ENCODE results near the gene PHPT1. TPM values are rescaled to one million over a fixed set of nuclear protein-coding genes. Genes with fewer than 3 reads are reported as not detected.

Gene PHPT1
- total and polyA plus RNA-seq, 4 donors: 23.2 to 83.1 (median 42.3) TPM

GRCh38 chr9:136827794-136828473, 21.3 kb upstream of the PHPT1 start:
- Histone ChIP-seq H3K9me3 (ENCODE audit: control insufficient read depth in 4 of 4, low read length in 3 of 4) (no peaks in the 10 kb centered on the region), H3K27ac (ENCODE audit: low read depth in 1 of 2, low read length in 2 of 2) (no peak overlapping the region), H3K4me1 (ENCODE audit: control insufficient read depth in 4 of 4, insufficient read depth in 4 of 4, low read length in 3 of 4) (no peaks in the 10 kb centered on the region), H3K4me3 (ENCODE audit: low read depth in 1 of 3, low read length in 3 of 3) (no peak overlapping the region), H3K9ac (ENCODE audit: low read depth in 1 of 2, low read length in 2 of 2) (no peak overlapping the region), H3K27me3 (ENCODE audit: control insufficient read depth in 4 of 4, insufficient read depth in 4 of 4, low read length in 3 of 4) (no peaks in the 10 kb centered on the region), H3K36me3 (ENCODE audit: control insufficient read depth in 4 of 4, insufficient read depth in 3 of 4, low read depth in 1 of 4, low read length in 3 of 4) (peaks cover 12 to 71% (median 26%) of the 10 kb centered on the region in 4 donors)
- TF ChIP-seq HNF4A (conservative IDR thresholded peaks at IDR 0.05) (no peak), RAD21 (IDR thresholded peaks at IDR 0.05) (no peak), MAX (IDR thresholded peaks at IDR 0.05) (no peak), SP1 (IDR thresholded peaks at IDR 0.05) (no peak), JUND (IDR thresholded peaks at IDR 0.05) (no peak), RXRA (IDR thresholded peaks at IDR 0.05) (no peak), EGR1 (IDR thresholded peaks at IDR 0.05; ENCODE audit: low read depth in 2 of 2) (no peak), YY1 (IDR thresholded peaks at IDR 0.05) (no peak), GABPA (IDR thresholded peaks at IDR 0.05 in 1 of 2, conservative IDR thresholded peaks at IDR 0.05 in 1 of 2) (no peak), TAF1 (conservative IDR thresholded peaks at IDR 0.05) (no peak), FOXA1 (IDR thresholded peaks at IDR 0.05) (no peak), FOXA2 (IDR thresholded peaks at IDR 0.05) (no peak), ATF3 (IDR thresholded peaks at IDR 0.05) (no peak), REST (IDR thresholded peaks at IDR 0.05) (no peak), NR2F2 (IDR thresholded peaks at IDR 0.05) (no peak)
- WGBS: 95% methylated on average over 14 of the region's 14 CpGs
- DNase-seq (ENCODE audit: low spot score): no peak

GRCh38 chr9:136828474-136829140, 20.6 kb upstream of the PHPT1 start:
- no peak for DNase-seq (ENCODE audit: low spot score)
- Histone ChIP-seq H3K4me1 (ENCODE audit: control insufficient read depth in 4 of 4, insufficient read depth in 4 of 4, low read length in 3 of 4) (no peaks in the 10 kb centered on the region), H3K4me3 (ENCODE audit: low read depth in 1 of 3, low read length in 3 of 3) (no peak overlapping the region), H3K27ac (ENCODE audit: low read depth in 1 of 2, low read length in 2 of 2) (no peak overlapping the region), H3K9ac (ENCODE audit: low read depth in 1 of 2, low read length in 2 of 2) (no peak overlapping the region), H3K36me3 (ENCODE audit: control insufficient read depth in 4 of 4, insufficient read depth in 3 of 4, low read depth in 1 of 4, low read length in 3 of 4) (peaks cover 12 to 67% (median 25%) of the 10 kb centered on the region in 4 donors), H3K9me3 (ENCODE audit: control insufficient read depth in 4 of 4, low read length in 3 of 4) (no peaks in the 10 kb centered on the region), H3K27me3 (ENCODE audit: control insufficient read depth in 4 of 4, insufficient read depth in 4 of 4, low read length in 3 of 4) (no peaks in the 10 kb centered on the region)
- 97% methylated on average over 31 of the region's 31 CpGs for WGBS
- no peak for TF ChIP-seq NR2F2 (IDR thresholded peaks at IDR 0.05)
- no peak for TF ChIP-seq EGR1 (IDR thresholded peaks at IDR 0.05; ENCODE audit: low read depth in 2 of 2)
- no peak for TF ChIP-seq REST (IDR thresholded peaks at IDR 0.05)
- no peak for TF ChIP-seq CTCF (IDR thresholded peaks at IDR 0.05; ENCODE audit: low read depth, low read length, missing input control)
- no peak for TF ChIP-seq JUND (IDR thresholded peaks at IDR 0.05)
- no peak for TF ChIP-seq HNF4A (conservative IDR thresholded peaks at IDR 0.05)
- no peak for TF ChIP-seq FOXA2 (IDR thresholded peaks at IDR 0.05)
- TF ChIP-seq RXRA (IDR thresholded peaks at IDR 0.05): no peak
- TF ChIP-seq GABPA (IDR thresholded peaks at IDR 0.05 in 1 of 2, conservative IDR thresholded peaks at IDR 0.05 in 1 of 2): no peak
- TF ChIP-seq ATF3 (IDR thresholded peaks at IDR 0.05): no peak
- no peak for TF ChIP-seq SP1 (IDR thresholded peaks at IDR 0.05)
- TF ChIP-seq ZBTB33 (IDR thresholded peaks at IDR 0.05): no peak
- no peak for TF ChIP-seq TAF1 (conservative IDR thresholded peaks at IDR 0.05)
- TF ChIP-seq FOXA1 (IDR thresholded peaks at IDR 0.05): no peak
- TF ChIP-seq HNF4G (IDR thresholded peaks at IDR 0.05): no peak
- TF ChIP-seq RAD21 (IDR thresholded peaks at IDR 0.05): no peak
